Measurements from ENCODE around the gene DIPK1B. TPM values are rescaled to one million over a fixed set of nuclear protein-coding genes. Genes with fewer than 3 reads are reported as not detected.
"Not testable (repeated sequence)": the region's sequence is repeated elsewhere in the genome, so short reads cannot be mapped to it uniquely, and the experiment has no call there.

The DIPK1B gene
- polyA plus RNA-seq, 12 donors: 8.7 to 20.5 (median 14.0) TPM; not detected in 1

- DNase-seq: no peak
Observed at GRCh38 chr9:136751244-136751643, 38.9 kb downstream of the DIPK1B start.

DNA sequence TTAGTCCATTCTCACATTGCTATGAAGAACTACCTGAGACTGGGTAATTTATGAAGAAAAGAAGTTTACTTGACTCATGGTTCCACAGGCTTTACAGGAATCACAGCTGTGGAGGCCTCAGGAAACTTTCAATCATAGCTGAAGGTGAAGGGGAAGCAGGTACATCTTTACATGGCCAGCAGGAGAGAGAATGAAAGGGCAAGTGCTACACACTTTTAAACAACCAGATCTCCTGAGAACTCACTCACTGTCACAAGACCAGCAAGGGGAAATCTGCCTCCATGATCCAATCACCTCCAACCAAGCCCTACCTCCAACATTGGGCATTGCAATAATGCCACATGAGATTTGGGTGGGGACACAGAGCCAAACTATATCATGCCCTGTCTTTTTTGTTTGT is 39.4 kb downstream of the DIPK1B start:
- DNase-seq: no peak

- no peak for DNase-seq
Observed at GRCh38 chr9:136753371-136754058, 41.1 kb downstream of the DIPK1B start.

DNA sequence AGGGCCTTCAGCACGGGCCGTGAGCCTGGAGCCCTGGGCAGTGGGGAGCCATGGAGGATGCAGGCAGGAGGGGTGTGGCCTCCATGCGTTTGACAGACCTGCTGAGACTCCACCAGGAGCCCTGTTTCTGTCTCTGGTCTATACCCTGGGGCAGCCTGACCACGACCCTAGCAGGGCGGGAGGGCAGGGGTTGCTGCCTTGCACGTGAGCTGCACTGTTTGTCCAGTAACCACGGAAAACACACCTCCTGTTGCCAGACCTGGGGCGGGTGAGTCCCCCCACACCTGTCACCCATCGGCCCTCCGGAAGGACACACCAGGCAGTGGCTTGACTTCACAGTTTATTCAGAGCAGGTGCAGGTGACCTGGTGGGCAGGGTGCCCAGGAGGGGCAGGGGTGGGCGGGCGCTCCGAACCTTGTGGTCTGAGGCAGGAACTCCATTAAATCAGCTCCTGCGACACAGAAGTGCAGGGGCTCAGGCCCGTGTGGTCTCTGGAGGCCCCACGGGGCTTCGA is 41.7 kb downstream of the DIPK1B start:
- DNase-seq: no peak

- DNase-seq: no peak
Observed at GRCh38 chr9:136754626-136755301, 42.4 kb downstream of the DIPK1B start.

DNA sequence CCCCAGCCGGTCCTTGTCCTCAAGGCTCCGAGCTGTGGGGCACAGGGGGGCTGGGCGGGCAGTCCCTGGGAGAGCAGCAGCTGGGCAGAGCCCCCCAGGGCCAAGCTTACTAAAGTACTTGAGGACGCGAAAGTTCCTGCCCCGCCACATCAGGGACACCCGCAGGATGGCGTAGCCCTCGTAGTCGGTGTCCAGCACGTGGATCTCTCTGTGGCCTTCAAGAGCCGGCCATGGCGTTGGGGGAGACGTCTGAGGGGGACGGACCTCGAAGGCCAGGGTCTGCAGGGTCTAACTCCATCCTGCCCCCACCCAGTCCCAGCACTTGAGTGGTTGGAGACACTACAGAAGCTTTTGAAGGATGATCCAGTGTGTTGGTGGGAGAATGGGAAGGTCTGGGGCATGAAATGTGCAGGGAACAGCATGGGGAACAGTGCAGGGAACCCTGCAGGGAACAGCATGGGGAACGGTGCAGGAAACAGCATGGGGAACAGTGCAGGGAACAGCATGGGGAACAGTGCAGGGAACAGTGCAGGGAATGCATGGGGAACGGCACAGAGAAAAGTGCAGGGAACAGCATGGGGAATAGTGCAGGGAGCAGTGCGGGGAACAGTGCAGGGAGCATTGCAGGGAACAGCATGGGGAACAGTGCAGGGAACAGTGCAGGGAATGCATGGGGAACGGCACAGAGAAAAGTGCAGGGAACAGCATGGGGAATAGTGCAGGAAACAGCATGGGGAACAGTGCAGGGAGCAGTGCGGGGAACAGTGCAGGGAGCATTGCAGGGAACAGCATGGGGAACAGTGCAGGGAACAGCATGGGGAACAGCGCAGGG is 43.1 kb downstream of the DIPK1B start:
- not testable (repeated sequence) for DNase-seq

GRCh38 chr9:136756134-136756438 is 43.7 kb downstream of the DIPK1B start:
- no peak for DNase-seq

GRCh38 chr9:136756836-136757235 is 44.5 kb downstream of the DIPK1B start:
- DNase-seq: no peak

DNA sequence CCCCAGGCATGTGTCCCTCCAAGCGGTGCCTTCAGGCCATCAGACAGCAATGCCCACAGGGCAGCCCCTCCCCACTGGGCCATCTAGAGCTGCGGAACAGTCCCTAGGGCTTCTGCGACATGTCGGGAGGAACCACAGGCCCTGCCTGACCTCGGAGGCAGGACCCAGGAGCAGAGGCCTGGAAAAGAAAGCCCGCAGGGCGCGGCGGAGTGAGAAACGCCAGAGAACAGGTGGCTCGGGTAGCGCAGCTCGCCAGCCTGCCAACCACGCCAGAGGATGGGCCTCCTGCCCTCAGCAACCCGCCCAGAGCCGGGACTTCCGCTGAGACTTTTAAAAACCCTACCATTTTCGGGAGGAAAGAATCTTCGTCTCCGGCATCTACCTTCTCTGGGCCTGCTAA is 45.0 kb downstream of the DIPK1B start:
- DNase-seq: no peak

DNA sequence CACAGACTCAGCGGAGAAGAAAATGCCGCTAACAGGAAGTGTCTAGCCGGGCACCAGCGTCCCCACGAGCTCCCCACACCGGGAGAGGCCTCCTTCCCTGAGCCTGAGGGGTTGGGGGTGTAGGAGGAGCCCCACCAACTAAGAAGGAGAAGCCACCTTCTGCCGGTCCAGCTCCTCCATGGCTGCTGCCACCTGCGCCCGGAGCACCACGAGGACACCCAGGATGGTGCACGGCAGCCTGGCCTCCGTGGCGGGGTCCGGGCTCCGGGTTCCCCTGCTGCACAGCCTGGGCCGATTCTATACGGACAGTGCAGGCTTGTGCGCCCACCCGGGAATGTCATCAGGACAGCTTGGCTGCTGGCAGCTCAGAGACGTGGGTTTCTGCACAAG is 45.4 kb downstream of the DIPK1B start:
- no peak for DNase-seq

DNA sequence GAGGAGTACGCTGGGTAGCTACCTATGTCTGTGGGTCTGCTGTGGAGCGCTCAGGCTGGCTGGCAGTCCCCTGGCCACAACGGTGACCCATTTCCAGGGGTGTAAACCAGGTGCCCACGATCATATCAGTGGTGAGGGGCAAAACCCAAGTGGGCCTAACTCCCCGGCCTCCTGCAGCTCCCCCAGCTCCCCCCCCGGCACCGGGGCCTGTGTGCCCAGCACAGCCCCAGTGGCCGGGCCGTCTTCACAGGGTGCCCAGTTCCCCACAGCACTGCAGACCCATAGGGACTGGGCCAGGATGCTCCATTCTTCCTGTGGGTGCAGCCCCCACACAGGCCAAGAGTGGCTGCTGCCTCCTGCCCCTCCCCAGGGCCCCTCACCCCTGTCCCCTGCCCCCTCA is 46.6 kb downstream of the DIPK1B start:
- DNase-seq: no peak

GRCh38 chr9:136759436-136760325 is 47.3 kb downstream of the DIPK1B start:
- no peak for DNase-seq

GRCh38 chr9:136760424-136760823 is 48.1 kb downstream of the DIPK1B start:
- DNase-seq: no peak

- DNase-seq: peak; percentile 24
Observed at GRCh38 chr9:136760834-136761544, 48.6 kb downstream of the DIPK1B start.

DNA sequence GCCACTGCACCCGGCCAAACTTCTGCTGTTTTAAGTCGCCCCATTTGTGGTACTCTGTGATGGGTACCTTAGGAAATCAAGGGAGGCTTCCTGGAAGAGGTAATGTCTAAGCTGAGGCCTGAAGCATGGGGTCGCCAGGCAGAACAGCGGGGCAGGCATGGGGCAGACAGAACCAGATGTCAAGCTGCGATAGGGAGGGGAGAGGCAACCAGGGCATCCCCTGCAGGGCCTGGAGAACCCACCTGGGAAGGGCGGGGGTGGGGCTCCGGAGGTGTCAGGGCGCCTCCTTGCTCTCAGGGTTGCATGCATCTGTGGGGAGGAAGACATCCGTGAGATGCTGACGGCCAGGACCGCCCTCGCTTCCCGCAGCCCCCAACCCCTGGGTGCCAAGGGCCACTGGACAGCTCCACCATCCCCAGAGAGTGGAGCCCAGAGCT is 49.2 kb downstream of the DIPK1B start:
- DNase-seq: no peak

GRCh38 chr9:136762221-136762691 is 49.9 kb downstream of the DIPK1B start:
- no peak for DNase-seq

- no peak for DNase-seq
Observed at GRCh38 chr9:136762915-136763648, 50.7 kb downstream of the DIPK1B start.

GRCh38 chr9:136763649-136764035 is 51.3 kb downstream of the DIPK1B start:
- DNase-seq: no peak

DNA sequence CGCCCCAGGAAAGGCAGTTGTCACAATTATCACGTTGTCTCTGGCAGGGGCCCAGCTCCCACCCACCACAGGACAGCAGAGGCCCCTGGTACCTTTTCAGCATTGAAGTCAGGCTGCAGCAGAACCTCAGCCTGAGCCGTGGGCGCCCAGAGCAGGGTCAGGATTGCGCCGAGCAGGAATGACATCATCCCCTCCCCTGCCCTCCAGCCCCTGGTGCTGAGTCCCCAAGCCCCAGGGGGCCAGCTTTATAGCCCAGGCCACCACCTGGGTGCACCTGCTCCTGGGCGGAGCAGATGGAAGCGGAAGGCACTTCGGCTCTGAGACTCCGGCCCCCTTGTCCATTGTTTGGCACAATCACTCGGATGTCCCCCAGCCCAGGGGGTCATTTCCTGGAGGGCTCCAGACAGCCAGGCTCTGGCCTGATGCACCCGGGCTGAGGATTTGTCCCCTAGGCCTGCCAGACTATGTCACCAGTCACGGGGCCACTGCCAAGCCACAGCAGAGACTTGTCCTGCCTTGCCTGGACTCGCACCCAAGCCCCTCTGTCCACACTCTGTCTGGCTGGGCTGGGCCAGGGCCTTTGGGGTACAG is 52.0 kb downstream of the DIPK1B start, which contains the start of gene LCN15:
LCN15 (minus strand) TSS at position 218 of the 591 bp plus-strand sequence; CDS start at position 188, 30 bp downstream.
- no peak for DNase-seq
